ENCODE measurements around the gene PPM1F.
A peak's percentile ranks its signal among the peaks of the same experiment; 100 is the strongest.
"Not testable (repeated sequence)": the region's sequence is repeated elsewhere in the genome, so short reads cannot be mapped to it uniquely, and the experiment has no call there.

PPM1F gene

GRCh38 chr22:21914033-21914642, 38.5 kb downstream of the PPM1F start:
- intact Hi-C loops (cut with DNase I); DNase-seq: not testable (repeated sequence)

- intact Hi-C loops (cut with DNase I) = not testable (repeated sequence)
- peak in 3 of 42 donors; percentile 37 to 65 (median 39) for DNase-seq
These were observed 42.3 kb downstream of the PPM1F start for GRCh38 chr22:21910367-21910766.

GRCh38 chr22:21909871-21910270, 42.8 kb downstream of the PPM1F start:
- no peak for DNase-seq
- intact Hi-C loops (cut with DNase I) = no loop called here

GRCh38 chr22:21907638-21908522, 44.8 kb downstream of the PPM1F start:
- intact Hi-C loops (cut with DNase I) = no loop called here
- no peak for DNase-seq

DNA sequence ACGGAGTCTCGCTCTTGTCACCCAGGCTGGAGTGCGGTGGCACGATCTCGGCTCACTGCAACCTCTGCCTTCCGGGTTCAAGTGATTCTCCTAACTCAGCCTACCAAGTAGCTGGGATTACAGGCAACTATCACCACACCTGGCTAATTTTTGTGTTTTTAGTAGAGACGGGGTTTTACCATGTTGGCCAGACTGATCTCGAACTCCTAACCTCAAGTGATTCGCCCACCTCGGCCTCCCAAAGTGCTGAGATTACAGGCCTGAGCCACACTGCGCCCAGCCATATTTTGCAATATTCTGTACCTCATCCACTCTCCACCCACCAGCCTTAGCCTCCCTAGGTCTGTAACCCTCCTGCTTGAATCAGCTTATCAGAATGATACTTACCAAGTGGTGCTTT, 47.4 kb downstream of the PPM1F start:
- intact Hi-C loops (cut with DNase I) = not testable (repeated sequence)

DNA sequence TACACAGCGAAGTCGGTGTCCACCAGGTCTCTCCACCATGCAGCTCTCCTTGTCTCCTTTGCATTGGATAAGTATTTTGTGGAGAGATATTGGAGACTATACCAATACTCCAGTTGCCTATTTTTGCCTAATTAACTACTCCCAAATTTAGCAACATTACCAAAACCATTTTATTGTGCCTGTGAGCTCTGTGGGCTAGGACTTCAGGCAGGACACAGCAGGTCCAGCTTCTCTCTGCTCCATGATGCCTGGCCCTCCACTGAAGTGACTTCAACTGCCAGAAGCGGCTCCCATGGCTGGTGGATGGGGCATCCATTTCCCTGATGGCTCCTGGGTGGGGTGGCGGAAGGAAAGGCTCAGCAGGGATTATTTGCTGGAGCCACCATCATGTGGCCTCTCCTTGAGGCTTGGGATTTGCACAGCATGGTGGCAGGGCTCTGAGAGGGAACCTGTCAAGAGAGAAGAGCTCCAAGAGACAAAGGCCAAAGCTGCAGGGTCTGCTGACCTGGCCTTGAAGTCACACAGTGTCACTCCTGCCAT, 48.3 kb downstream of the PPM1F start:
- no peak for DNase-seq
- intact Hi-C loops (cut with DNase I) = no loop called here

More for the DNA sequence above, 47.4 kb downstream of the PPM1F start:
- DNase-seq = not testable (repeated sequence)

DNA sequence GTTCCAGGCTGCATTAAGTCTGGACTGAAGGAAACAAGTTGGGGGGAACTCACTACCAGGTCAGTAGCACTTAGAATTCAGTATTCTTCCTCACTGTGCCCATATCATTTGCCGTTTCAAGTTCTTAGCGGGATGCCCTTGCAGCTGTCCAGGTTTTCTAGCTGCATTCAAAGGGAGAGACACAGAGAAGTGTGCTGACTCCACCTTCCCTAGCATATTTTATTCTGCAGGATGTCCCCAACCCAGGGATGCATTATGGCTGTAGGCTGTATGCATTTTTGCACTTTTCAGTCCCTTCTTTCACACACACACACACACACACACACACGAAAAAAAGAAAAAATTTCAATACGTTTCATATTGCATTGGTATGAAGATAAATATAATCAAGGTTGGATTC, 49.4 kb downstream of the PPM1F start:
- intact Hi-C loops (cut with DNase I) = no loop called here
- no peak for DNase-seq

GRCh38 chr22:21902296-21903087, 50.2 kb downstream of the PPM1F start:
- no peak for DNase-seq
- intact Hi-C loops (cut with DNase I) = no loop called here

- intact Hi-C loops (cut with DNase I) = no loop called here
- no peak for DNase-seq
These were observed 54.2 kb downstream of the PPM1F start for GRCh38 chr22:21898354-21898896.

DNA sequence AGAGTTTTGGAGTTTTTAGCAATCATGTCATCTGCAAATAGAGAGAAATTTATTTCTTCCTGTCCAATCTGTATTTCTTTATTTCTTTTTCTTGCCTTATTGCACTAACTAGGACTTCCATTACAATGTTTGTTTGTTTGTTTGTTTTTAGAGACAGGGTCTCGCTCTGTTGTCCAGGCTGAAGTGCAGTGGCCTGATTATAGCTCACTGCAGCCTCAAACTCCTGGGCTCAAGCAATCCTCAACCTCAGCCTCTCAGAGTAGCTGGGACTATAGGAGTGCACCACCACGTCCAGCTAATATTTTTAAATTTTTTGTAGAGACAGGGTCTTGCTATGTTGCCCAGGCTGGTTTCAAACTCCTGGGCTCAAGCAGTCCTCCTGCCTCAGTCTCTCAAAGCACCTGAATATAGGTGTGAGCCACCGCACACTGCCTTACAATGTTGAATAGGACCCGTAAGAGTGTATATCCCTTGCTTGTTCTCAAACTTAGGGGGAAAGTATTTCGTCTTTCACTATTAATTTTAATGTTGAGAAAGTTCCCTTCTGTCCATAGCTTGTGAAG, 55.6 kb downstream of the PPM1F start:
- no peak for DNase-seq
- intact Hi-C loops (cut with DNase I) = no loop called here

DNA sequence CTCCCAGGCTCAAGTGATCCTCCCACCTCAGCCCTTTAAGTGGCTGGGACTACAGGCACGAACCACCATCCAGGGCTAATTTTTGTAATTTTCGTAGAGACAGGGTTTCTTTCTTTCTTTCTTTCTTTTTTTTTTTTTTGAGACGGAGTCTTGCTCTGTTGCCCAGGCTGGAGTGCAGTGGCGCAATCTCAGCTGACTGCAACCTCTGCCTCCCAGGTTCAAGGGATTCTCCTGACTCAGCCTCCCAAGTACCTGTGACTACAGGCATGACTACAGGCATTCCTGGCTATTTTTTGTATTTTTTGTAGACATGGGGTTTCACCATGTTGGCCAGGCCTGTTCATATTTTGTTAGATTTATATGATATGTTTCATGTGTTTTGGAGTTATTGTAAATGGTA, 56.4 kb downstream of the PPM1F start:
- DNase-seq; intact Hi-C loops (cut with DNase I): not testable (repeated sequence)

- no peak for DNase-seq
- intact Hi-C loops (cut with DNase I) = no loop called here
These were observed 57.8 kb downstream of the PPM1F start for GRCh38 chr22:21894799-21895198.

- intact Hi-C loops (cut with DNase I) = no loop called here
- DNase-seq = peak in 1 of 42 donors; percentile 1
These were observed 63.2 kb downstream of the PPM1F start for GRCh38 chr22:21889251-21889990.

GRCh38 chr22:21887841-21888240, 64.8 kb downstream of the PPM1F start:
- no peak for DNase-seq
- intact Hi-C loops (cut with DNase I) = no loop called here

DNA sequence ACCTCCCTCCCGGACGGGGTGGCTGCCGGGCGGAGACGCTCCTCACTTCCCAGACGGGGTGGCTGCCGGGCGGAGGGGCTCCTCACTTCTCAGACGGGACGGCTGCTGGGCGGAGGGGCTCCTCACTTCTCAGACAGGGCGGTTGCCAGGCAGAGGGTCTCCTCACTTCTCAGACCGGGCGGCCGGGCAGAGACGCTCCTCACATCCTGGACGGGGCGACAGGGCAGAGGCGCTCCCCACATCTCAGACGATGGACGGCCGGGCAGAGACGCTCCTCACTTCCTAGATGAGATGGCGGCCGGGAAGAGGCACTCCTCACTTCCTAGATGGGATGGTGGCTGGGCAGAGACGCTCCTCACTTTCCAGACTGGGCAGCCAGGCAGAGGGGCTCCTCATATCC, 68.7 kb downstream of the PPM1F start:
- intact Hi-C loops (cut with DNase I); DNase-seq: not testable (repeated sequence)

DNA sequence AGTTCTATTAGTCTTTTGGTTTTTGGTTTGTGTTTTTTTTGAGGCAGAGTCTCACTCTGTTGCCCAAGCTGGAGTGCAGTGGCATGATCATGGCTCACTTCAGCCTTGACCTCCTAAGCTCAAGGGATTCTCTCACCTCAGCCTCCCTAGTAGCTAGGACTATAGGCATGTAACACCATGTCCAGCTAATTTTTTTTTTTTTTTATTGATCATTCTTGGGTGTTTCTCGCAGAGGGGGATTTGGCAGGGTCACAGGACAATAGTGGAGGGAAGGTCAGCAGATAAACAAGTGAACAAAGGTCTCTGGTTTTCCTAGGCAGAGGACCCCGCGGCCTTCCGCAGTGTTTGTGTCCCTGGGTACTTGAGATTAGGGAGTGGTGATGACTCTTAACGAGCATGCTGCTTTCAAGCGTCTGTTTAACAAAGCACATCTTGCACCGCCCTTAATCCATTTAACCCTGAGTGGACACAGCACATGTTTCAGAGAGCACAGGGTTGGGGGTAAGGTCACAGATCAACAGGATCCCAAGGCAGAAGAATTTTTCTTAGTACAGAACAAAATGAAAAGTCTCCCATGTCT, 69.8 kb downstream of the PPM1F start:
- intact Hi-C loops (cut with DNase I) = not testable (repeated sequence)

GRCh38 chr22:21881841-21882753, 70.6 kb downstream of the PPM1F start:
- no peak for DNase-seq
- intact Hi-C loops (cut with DNase I) = no loop called here

More for the DNA sequence above, 69.8 kb downstream of the PPM1F start:
- not testable (repeated sequence) for DNase-seq
